Stimulated activated CD8-positive, alpha-beta memory T cell treated with anti-CD3 and anti-CD28 coated beads, Interleukin-15, amount 100 ng/mL, for 4 hours (primary cell): Measurements from ENCODE around the gene KIFC1.

Source experiments
- DNase-seq, 2 donors: peaks; one replicate each; pipeline ENCODE4 v3.0.0-alpha.2; 2020; ENCODE audit warnings: low read depth in 2 of 2

Gene KIFC1

DNA sequence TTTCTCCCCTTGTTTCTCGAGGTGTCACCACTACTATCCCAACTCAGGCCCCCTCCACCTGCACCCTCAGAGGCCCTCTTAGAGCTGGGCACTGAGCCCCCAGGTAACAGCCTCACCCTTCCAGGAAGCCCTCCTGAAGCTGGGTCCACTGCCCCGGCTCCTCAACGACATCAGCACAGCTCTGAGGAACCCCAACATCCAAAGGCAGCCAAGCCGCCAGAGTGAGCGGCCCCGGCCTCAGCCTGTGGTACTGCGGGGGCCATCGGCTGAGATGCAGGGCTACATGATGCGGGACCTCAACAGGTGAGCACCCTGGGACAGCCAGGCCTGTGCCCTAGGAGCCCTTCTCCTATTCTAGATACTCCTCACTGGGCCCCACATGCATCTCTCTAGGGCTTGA is 49.8 kb downstream of the KIFC1 start:
- no peak for DNase-seq

DNA sequence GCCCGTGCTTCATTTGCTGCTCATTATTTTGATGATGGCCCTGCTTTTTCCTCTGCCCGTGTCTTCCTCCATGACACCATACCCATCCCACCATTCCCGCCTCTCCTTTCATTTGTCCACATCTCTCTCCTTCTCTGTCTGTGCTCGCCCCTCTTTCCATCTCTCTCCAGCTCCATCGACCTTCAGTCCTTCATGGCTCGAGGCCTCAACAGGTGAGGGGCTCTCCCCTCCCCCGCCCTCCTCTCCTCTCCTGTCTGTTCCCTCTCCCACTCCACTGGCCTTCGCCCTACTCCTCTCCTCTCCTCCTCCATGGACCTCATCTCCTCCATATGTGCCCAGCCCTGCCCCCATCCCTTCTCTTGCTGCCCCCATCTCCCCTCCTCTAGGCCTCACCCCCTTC is 50.7 kb downstream of the KIFC1 start:
- DNase-seq = no peak

DNA sequence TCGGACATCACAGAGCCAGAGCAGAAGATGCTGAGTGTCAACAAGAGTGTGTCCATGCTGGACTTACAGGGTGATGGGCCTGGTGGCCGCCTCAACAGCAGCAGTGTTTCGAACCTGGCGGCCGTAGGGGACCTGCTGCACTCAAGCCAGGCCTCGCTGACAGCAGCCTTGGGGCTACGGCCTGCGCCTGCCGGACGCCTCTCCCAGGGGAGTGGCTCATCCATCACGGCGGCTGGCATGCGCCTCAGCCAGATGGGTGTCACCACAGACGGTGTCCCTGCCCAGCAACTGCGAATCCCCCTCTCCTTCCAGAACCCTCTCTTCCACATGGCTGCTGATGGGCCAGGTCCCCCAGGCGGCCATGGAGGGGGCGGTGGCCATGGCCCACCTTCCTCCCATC is 51.4 kb downstream of the KIFC1 start:
- no peak for DNase-seq

DNA sequence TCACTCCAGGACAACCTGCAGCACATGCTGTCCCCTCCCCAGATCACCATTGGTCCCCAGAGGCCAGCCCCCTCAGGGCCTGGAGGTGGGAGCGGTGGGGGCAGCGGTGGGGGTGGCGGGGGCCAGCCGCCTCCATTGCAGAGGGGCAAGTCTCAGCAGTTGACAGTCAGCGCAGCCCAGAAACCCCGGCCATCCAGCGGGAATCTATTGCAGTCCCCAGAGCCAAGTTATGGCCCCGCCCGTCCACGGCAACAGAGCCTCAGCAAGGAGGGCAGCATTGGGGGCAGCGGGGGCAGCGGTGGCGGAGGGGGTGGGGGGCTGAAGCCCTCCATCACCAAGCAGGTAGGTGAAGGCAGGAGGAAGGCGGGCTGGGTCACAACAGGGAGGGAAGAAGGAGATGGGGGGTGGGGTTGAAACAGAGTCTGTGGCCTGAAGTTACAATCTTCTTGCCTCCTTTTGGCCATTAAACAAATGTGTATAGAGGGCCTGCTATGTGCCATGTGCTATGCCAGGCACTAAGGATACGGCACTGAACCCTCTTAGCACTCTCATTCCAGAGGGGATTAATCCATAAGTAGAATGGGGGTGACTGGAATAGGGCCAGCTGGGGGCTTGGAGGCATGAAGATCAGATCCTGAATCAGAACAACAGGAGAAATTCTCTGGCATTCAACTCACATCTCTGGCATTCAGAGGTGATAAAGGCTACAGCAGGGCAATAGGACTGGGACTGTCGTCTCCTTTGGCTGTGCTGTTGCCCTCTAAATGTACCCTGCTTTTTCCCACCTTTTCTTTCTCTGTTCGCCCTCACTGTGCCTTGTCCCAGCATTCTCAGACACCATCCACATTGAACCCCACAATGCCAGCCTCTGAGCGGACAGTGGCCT is 52.2 kb downstream of the KIFC1 start:
- DNase-seq = no peak

DNA sequence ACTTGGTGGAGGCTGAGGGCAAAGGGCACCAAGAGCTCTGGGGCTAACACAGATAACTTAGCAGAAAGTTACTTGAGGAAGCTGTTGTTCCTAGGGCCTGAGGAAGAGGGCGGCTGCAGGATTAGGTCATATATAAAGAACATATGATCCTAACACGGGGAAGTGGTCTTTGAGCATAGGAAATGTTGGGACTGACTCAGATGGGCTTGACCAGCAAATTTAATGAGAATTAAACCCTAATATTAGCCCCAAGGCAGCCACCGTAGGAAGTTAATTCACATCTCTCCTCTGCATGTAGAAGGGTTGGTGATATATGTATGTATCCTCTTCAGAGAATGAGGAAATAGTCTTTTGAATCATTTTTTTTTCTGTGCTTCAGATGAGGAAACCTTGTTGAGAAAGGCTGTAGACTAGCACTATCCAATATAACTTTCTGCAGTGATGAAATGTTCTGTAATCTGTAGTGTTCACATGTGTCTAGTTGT is 53.5 kb downstream of the KIFC1 start:
- DNase-seq = no peak

DNA sequence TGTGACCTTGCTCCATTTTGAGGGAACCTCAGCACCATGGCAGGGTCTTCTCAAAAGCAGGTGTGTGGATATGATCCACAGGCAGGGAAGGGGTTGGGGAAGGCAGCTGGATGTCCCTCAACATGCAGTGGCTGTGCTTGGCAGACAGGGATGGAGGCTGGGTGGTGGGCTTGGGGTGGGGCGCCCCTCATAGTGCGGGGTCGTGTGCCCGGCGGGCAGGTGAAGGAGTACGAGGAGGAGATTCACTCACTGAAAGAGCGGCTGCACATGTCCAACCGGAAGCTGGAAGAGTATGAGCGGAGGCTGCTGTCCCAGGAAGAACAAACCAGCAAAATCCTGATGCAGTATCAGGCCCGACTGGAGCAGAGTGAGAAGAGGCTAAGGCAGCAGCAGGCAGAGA is 54.7 kb downstream of the KIFC1 start:
- no peak for DNase-seq

DNA sequence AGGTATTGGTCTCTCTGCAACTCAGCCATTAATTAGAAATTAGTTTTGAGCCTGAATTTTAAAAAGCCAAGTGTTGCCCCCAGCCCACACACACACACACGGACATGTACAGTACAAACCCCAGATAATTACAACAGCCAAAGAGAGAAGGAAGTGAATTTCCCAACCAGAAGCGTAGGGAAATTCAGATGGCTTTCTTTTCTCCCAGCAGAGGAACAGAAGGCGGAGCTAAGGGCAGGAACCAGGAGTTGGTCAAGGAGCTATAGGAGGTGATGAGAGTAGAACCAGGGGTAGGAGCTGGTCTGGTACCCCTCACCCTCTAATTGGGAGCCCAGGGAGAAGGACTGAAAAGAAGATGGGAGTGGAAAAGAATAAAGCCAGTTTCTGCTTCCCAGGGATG is 58.8 kb downstream of the KIFC1 start:
- DNase-seq = no peak

DNA sequence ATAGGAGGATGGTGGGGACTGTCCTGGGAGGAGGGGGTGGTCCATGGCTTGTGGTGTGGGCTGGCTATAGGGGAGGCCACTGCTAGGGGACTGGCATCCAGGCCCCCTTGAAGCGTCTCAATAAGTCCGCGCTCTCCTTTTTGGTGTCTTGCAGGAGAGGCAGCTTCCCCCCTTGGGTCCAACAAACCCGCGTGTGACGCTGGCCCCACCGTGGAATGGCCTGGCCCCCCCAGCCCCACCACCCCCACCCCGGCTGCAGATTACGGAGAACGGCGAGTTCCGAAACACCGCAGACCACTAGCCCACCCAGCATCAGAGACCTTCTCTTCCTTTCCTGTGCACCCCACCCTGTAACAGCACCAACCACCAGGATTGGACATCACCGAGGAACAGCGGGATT is 60.0 kb downstream of the KIFC1 start:
- DNase-seq = no peak

DNA sequence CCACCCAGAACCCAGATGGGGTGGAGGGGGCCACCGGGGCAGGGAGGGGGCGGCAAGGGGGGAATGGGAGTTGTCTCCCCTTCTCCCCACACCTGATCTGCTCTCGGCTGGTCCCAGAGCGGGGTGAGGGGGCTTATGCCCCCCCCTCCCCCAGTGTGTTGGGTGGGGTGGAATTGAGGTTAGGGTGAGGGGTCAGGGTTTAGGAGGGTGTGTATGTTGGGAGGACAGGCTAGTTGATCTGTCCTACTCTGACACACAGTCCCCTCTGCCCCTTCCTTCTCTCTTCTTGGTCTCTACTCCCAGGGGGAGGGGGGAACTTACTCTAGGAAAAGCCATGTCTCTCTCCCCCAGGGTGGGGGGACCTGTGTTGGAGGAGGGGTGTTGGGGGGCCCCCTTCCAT is 60.9 kb downstream of the KIFC1 start:
- DNase-seq = no peak

DNA sequence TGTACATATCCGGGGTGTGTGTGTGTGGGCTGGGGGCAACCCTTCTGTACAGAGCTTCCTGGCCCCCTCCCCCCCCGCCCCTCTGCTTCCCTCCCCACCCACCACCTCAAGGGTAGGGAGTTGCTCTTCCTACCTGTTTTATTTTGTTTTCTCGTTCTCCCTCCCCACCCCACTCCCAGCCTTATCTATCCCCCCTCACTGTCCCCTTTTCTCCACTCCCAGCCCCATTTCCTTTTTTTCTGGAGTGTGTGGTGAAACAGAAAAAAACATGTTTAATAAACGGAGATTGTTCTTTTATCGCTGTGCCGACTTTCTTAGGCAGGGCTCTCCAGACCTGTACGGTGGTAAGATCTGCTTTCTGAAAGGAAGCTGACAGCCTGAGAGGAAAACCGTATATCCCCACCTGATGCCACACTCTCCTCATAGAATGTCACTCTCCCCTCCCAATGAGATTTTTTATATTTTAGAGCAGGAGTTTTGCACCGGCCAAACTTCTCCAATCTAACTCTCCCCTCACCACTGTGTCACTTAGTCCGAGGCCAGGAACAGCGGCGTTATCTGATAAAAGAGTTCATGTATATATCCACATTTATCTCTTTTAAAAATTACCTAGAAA is 61.9 kb downstream of the KIFC1 start:
- no peak for DNase-seq

DNA sequence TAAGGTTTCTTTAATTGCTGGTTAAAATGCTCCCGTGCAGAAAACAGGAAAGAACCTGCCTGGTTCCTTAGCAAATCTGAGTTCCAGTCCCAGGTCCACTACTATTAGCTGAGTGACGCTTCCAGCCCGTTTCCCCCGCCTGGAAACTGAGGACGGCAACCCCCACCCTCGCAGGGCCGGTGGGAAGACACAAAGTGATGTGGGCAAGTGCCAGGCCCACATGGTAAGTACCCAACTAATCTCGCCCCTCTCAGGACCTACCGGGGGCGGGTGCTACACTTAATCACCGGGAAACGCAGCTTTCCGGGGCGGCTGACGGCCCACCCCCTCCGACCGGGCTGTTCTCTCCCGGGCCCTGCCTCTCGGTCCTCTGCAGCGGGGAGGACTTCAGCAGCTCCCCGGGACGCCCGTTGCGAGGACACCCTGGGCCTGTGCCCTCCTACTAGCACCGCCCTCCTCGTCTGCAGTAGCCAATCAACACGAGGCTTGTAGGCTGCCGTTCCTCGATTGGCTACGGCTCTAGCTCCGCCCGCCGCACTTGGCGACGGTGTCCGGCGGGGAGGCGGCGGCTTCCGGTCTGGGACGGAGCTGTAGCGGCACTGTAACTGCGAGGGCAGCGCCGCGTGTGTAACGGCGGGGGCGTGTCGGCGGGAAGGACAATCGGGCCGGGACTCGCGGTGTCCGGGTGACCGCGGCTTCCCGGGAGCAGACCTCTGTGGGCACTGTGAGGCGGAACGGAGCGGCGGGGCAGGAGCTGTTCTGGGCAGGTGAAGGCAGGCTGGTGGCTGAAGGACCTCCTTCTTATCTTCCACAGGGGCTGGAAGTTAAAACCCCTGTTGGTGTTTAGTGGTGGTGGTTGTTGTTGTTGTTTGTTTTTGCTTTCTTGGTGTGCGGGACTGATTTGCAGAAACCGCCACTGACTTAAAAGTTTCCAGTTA is 62.7 kb downstream of the KIFC1 start, which contains the start of gene ZBTB9:
TSS of gene ZBTB9 (plus strand) at position 568 of the 938 bp plus-strand sequence. CDS start 525 bp downstream, outside the sequence.
- peak; percentile 87 to 89 for DNase-seq

DNA sequence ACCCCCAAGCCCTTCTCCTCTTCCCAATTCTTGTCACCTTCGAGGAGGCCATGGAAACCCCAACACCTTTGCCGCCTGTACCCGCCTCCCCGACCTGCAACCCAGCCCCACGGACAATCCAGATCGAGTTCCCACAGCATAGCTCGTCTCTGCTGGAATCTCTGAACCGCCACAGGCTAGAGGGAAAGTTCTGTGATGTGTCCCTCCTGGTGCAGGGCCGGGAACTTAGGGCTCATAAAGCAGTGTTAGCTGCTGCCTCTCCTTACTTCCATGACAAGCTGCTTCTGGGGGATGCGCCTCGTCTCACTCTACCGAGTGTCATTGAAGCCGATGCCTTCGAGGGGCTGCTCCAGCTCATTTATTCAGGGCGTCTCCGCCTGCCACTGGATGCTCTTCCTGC is 63.4 kb downstream of the KIFC1 start:
- no peak for DNase-seq

DNA sequence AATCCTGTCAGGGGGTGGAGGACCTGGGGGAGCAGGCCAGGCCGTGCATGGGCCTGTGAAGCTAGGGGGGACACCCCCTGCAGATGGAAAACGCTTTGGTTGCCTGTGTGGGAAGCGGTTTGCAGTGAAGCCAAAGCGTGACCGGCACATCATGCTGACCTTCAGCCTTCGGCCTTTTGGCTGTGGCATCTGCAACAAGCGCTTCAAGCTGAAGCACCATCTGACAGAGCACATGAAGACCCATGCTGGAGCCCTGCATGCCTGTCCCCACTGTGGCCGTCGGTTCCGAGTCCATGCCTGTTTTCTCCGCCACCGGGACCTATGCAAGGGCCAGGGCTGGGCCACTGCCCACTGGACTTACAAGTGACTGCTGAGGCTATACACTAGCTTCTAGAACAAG is 64.5 kb downstream of the KIFC1 start:
- no peak for DNase-seq

DNA sequence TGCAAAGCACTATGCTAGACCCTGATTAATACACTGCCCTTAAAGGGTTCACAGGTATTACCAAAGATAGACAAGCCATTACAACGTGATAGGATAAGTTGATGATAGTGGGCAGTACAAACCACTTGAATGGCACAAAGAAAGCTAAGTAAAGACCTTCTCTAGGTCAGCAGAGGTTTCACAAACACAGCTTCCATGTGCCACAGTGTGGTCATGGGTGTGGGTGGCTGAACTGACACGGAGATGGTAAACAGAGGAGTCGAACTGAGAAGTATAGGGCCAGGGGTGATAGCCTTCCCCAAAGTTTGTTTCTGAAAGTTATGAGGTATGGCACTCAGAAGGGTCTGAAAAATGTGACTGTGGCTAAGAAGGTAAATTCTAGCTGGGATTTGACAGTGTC is 67.1 kb downstream of the KIFC1 start:
- no peak for DNase-seq

DNA sequence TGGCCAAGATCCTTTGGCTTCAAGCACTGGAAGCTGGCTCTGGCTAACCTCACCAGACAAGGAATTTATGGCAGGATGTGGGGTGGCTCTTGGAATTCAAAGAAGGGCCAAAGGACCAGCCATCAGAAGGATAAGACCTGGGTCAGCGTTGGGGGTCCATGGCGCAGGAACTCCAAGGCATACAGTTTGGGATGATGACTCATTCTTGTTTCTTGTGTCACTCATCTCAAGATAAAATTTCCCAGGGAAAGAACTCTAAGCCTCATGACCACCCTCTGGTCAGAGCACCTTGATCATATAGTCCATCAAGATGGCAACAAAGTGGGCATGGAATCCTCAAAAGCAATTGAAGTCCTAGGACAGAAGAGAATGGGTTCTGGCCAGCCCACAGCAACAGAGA is 67.6 kb downstream of the KIFC1 start:
- no peak for DNase-seq
